Measurements from ENCODE around the gene TLCD1. TPM values are rescaled to one million over a fixed set of nuclear protein-coding genes. Genes with fewer than 3 reads are reported as not detected.

TLCD1 gene, protein sequence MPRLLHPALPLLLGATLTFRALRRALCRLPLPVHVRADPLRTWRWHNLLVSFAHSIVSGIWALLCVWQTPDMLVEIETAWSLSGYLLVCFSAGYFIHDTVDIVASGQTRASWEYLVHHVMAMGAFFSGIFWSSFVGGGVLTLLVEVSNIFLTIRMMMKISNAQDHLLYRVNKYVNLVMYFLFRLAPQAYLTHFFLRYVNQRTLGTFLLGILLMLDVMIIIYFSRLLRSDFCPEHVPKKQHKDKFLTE
- 0.63 and 1.3 TPM in 2 replicates for total RNA-seq

DNA sequence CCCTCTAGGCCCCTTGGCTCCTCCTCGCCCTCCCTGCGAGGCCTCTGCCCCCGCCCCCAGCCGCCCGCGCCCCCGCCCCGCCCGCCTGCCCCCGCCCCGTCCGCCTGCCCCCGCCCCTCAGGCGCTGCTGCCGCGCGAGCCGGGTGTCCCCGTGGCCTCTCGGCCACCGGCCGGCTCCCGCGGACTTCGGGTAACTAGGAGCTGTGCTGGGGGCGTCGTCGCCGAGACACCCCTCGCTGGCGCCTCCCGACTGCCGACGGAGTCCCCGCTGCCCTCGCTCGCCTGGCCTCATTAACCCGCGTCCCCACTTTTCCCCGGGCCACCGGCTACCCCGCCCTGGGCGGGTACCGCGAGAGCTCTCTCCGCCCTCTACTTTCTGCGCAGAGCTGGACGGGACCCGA, at the start of gene TLCD1:
TSS of gene TLCD1 (minus strand) at position 8 of the 401 bp plus-strand sequence. CDS start 136 bp downstream, outside the sequence.

DNA sequence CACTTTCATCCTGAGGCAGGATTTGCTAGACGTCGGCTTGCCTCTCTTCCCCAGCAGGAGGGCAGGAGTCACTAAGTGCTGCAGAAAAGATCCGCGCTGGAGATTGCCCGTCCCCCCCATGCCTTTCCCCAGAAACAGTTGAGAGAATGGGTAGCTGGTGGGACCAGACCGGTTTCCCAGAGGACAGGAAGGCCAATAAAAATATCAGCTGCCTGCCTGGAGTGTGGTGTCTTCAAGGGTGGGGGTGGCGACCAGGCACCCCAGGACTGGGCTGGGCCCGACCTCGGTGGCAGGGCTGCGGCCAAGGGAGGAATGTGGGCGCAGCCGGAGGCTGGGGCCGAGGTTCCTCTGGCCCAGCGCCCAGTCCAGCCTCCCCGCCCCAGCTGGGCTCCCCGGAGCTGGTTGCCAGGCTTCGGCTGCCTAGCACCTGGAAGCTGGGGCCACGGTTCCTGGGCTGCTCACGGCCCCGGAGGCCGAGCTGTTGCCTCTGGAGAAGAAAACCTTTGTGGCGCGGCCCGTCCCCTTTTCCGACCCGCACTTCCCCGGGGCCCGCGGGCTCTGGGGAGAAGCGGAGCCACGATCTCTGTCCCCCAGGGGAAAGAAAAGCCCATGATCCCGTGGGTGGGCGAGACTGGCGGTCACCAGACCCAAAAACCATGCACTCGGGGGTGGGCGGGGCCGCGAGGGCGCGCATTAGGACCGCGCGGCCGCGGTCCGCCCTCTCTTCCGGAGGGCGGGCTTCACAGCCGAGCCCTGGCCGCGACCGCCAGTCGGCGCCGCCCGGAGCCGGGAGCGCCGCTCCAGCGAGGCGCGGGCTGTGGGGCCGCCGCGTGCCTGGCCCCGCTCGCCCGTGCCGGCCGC, 17.4 kb upstream of the TLCD1 start, which contains the start of gene TRAF4:
TSS of gene TRAF4 (plus strand) at position 769 of the 861 bp plus-strand sequence. CDS start 102 bp downstream, outside the sequence.

DNA sequence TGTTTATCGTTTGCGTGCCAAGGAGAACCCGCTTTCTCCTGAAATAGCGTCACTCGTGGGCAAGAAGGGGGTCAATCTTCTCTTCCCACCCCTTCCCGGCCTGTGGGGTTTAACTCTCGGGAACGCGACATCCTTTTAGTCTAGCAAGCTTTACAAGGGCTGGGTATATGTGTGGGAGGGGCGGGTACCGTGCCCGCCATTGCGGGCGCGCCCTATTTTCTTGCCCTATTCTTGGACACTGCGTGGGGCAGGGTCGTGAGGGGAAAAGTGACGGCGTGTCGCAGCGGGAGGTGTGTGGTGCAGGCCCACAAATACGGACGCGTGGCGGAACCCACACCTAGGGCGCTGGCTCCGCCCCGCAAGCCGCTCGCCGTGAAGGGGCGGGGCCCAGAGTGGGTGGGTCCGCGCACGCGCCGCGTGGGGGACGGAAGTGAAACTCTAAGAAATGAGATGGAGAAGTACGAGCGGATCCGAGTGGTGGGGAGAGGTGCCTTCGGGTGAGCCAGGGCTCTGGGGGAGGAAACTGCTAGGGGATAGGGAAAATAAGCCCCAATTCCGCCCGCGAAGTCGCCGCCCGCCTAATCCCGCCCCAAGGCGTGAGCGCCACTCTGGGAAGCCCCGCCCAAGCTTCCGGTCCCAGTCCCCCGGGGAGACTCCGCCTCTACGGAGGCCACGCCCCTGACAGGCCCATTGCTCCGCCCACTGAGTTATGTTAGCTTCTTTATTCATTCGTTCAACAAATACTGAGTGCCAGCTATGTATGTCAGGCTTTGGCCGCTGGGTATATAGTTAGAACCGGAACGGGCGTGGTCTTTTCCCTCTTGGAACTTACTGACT, 2.5 kb upstream of the TLCD1 start, which contains the start of gene NEK8:
TSS of gene NEK8 (plus strand) at position 425 of the 837 bp plus-strand sequence. CDS start at position 451, 26 bp downstream.

DNA sequence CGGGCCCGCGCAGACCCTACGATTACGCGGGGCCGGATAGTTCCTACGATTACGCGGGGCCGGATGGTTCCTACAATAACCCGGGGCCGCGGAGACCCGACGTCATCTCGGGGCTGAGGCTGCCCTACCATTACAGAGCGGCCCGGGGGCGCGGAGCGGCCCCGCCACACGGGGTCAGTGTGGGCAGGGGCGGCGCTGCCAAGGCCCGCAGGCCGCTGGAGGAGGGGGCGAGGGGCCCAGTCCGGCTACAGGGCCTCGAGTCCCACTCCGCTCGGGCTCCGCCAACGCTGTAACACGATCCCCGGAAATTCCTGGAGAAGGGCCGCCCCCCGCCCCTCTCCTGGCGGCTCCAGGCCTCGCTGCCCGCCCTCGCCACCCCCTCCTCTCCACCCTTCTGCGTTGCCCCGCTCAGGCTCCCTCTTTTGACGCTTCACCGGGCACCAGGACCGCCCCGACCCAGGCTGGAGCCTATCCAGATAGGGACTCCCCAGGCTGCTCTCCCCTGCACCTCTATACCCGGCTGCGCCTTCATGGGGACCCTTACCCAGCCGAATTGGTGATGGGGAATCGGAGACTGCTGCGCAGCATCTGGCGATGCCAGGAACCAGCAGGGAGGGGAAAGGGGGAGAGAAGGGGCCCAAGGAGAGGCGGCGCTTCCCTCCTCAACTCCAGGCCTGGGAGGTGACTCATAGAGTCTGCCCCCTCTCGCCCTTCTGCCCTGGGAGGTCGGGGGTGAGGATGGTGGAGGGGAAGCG, 8.3 kb downstream of the TLCD1 start, which contains the start of gene RAB34:
TSS of gene RAB34 (minus strand) at position 291 of the 755 bp plus-strand sequence. CDS start 602 bp downstream, outside the sequence.

DNA sequence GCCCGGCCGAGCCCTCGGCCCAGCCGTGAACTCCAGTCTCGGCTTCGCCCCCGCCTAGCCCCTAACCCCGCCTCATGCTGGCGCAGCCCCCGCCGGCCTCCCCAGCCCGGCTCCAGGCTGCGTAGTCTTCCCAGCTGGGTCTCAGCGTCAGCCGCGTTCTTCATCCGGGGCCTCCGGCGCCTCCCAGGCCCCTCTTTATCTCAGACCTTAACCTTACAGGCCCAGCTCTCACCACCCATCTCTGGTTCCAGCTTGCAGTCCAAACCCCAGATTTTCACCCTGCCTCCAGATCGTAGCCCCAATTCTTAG, 14.4 kb downstream of the TLCD1 start, which contains the start of gene PROCA1:
TSS of gene PROCA1 (minus strand) at position 166 of the 309 bp plus-strand sequence. CDS start 228 bp downstream, outside the sequence.

Other genes starting within 250 kb of the TLCD1 start
- not detected in 2 replicates for gene FOXN1, start 219.9 kb downstream of the TLCD1 start, total RNA-seq
- gene UNC119, start 173.6 kb downstream of the TLCD1 start, total RNA-seq = 14.4 and 28.1 TPM in 2 replicates
- 31.7 and 72.4 TPM in 2 replicates for gene PIGS, start 154.7 kb downstream of the TLCD1 start, total RNA-seq
- gene ALDOC, start 149.3 kb downstream of the TLCD1 start, total RNA-seq = 19.6 and 25.0 TPM in 2 replicates
- gene SPAG5, start 127.2 kb downstream of the TLCD1 start, total RNA-seq = 24.1 and 30.4 TPM in 2 replicates
- gene RSKR, start 112.0 kb downstream of the TLCD1 start, total RNA-seq = 3.7 and 9.4 TPM in 2 replicates
- gene BLTP2, start 81.1 kb downstream of the TLCD1 start, total RNA-seq = 145 and 212 TPM in 2 replicates
- gene SDF2, start 64.3 kb downstream of the TLCD1 start, total RNA-seq = 62.8 and 78.0 TPM in 2 replicates
- 29.0 and 82.1 TPM in 2 replicates for gene SUPT6H, start 64.0 kb downstream of the TLCD1 start, total RNA-seq
- gene PROCA1, start 14.3 kb downstream of the TLCD1 start, total RNA-seq = 0.57 and 1.1 TPM in 2 replicates
- 8.9 and 18.1 TPM in 2 replicates for gene RAB34, start 8.4 kb downstream of the TLCD1 start, total RNA-seq
- 621 and 681 TPM in 2 replicates for gene RPL23A, start 6.2 kb downstream of the TLCD1 start, total RNA-seq
- gene NEK8, start 2.6 kb upstream of the TLCD1 start, total RNA-seq = 0.81 and 2.3 TPM in 2 replicates
- gene TRAF4, start 17.8 kb upstream of the TLCD1 start, total RNA-seq = 28.8 and 31.6 TPM in 2 replicates
- gene FAM222B, start 116.6 kb upstream of the TLCD1 start, total RNA-seq = 2.9 and 13.6 TPM in 2 replicates
- gene ERAL1, start 128.8 kb upstream of the TLCD1 start, total RNA-seq = 16.4 and 32.5 TPM in 2 replicates
- 96.7 and 191 TPM in 2 replicates for gene FLOT2, start 171.5 kb upstream of the TLCD1 start, total RNA-seq
- gene DHRS13, start 176.8 kb upstream of the TLCD1 start, total RNA-seq = 7.4 and 12.3 TPM in 2 replicates
- gene PHF12, start 225.3 kb upstream of the TLCD1 start, total RNA-seq = 5.3 and 22.2 TPM in 2 replicates